ENCODE measurements around the gene INHBB. TPM values are rescaled to one million over a fixed set of nuclear protein-coding genes. Genes with fewer than 3 reads are reported as not detected.

INHBB gene
- 12.2 to 18.9 TPM (median 15.7 TPM) in 5 replicates for total RNA-seq (2022; extraction: Qiagen RNA extraction; ENCODE audit: low read depth)

DNA sequence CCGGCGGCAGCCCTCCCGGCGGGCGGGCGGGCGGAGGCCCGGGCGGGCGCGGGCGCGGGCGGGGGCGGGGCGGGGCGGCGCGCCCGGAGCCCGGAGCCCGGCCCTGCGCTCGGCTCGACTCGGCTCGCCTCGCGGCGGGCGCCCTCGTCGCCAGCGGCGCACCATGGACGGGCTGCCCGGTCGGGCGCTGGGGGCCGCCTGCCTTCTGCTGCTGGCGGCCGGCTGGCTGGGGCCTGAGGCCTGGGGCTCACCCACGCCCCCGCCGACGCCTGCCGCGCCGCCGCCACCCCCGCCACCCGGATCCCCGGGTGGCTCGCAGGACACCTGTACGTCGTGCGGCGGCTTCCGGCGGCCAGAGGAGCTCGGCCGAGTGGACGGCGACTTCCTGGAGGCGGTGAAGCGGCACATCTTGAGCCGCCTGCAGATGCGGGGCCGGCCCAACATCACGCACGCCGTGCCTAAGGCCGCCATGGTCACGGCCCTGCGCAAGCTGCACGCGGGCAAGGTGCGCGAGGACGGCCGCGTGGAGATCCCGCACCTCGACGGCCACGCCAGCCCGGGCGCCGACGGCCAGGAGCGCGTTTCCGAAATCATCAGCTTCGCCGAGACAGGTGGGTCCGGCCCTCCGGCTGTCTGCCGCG is at the start of gene INHBB:
Gene INHBB, plus strand, starts transcription at position 111 of the 641 bp plus-strand sequence. Its CDS starts 53 bp downstream, at position 164.

Other genes with a start within 250 kb of the INHBB start
- gene TMEM185B, start 122.7 kb upstream of the INHBB start, total RNA-seq (2022; extraction: Qiagen RNA extraction; ENCODE audit: low read depth): 41.1 to 53.2 TPM (median 50.1 TPM) in 5 replicates
- gene RALB, start 93.3 kb upstream of the INHBB start, total RNA-seq (2022; extraction: Qiagen RNA extraction; ENCODE audit: low read depth): 56.8 to 83.8 TPM (median 71.4 TPM) in 5 replicates

Measured in A549 treated with RU486 at 1 μM for 4 hours (cell line).